Raji (cell line): Measurements from ENCODE around the gene INTS7.

Experiments
- POLR2A ChIP-seq: IDR thresholded peaks from 2 replicates; pipeline ENCODE4 v1.6.1; 2011; ENCODE audit warnings: low read depth, low read length, control low read depth; ENCODE audit not compliant: insufficient read depth

Gene INTS7

DNA sequence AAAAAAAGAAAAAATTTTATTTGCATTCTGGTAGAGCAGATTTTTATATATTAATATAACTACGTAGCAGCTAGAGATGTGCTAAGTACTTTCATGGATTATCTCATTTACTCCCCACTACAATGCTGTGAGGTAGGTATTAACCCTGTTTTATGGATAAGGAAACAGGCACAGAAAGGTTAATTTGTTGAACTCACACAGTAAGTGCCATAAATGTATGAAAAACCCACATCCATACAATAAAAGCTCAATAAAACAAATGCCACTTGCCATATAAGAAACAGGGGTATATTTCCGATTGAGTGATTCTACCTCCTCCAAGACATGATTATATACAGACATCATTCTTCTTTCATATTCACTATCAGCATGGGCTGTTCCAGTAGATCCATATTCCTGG, 83.1 kb downstream of the INTS7 start:
- TF ChIP-seq POLR2A = no peak

GRCh38 chr1:211951856-211952255, 83.5 kb downstream of the INTS7 start:
- TF ChIP-seq POLR2A = no peak

GRCh38 chr1:211948377-211948776, 87.0 kb downstream of the INTS7 start:
- TF ChIP-seq POLR2A = no peak

DNA sequence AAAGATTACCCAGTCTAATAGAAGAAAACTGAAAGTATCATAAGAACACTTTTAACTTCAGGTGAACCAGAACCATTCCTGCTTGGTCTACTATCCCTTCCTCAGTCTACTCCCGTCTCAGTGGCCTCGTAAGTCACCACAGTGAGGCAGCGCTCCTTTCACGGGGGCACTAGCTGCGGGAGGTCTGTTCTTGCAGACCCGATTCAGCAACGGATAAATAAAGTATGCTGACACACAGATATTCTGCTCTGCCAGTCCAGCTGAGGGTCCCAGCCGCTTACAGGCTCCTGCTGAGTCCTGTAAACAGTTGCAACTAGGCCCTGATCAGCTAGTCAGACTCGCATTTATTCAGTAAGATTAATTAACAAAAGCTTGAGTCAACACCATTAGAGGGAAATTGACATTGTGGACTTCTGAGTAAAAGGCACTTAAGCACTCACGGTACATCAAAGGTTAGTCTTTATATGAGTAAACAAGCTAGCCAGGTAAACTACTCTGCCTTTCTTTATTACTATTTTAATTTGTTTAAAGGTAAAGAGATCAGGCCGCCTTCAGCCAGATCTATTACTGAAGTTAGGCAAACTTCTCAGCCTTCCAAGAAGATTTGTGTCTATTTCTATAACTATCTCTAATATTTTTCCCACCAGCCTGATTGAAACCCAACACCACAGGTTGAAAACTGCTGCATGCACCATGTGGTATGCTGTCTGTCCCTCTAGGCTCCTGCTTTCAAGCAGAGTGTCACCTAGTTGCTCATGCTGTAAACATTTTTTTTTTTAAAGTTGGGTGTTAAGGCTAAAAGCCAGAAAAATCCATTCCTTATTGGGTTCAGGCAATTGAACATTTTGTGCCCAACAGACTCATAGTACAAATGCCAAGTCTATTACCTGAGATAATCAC, 87.7 kb downstream of the INTS7 start:
- no peak for TF ChIP-seq POLR2A

- no peak for TF ChIP-seq POLR2A
Measured at GRCh38 chr1:211944733-211945500, 90.4 kb downstream of the INTS7 start.

- TF ChIP-seq POLR2A = no peak
Measured at GRCh38 chr1:211942583-211942982, 92.8 kb downstream of the INTS7 start.

DNA sequence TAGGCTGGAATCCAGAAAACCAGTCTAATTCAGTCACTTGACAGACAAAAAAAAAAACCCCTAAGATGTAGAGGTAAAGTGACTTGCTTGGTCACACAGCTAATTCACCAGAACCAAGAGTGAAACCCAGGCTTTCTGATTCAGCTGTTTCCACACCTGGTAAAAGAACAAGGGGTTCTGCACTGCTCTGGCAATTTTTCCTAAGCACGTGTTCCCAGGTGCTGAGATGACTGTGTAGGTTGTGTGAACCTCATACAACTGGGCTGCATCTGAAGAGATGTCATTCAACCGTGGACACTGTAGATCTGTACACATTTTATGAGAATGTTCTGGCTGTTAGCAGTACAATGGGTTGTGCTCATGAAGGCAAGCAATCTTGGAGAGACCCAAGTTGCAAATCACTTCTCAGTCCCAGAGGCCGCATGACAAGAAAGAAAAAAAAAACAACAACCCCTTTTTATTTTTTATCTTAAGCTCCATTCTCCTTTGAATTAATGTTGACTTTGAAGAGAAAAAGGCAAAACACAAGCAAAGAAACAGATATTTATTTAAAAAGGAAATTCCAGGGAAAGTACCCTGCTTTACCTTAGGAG, 95.4 kb downstream of the INTS7 start:
- no peak for TF ChIP-seq POLR2A

- TF ChIP-seq POLR2A = no peak
Measured at GRCh38 chr1:211938561-211938997, 96.8 kb downstream of the INTS7 start.

GRCh38 chr1:211935448-211935970, 99.8 kb downstream of the INTS7 start:
- TF ChIP-seq POLR2A = no peak

GRCh38 chr1:211933946-211934714, 101.2 kb downstream of the INTS7 start:
- TF ChIP-seq POLR2A = no peak

DNA sequence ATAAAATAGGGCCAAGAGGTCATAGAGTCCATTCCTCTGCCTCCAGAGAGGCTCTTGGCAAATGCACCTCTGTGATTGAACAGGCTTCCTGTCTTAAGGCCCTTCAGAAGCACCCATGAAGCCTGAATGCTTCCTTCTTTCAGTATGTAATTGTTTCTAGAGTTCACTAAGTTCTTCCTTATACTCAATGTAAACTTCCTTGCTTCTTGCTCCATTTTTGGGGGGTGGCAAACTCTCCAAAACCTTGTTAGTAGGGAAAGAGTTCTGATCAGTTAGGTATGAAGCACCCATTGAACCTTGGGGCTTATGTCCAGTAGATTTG, 102.5 kb downstream of the INTS7 start:
- no peak for TF ChIP-seq POLR2A

- no peak for TF ChIP-seq POLR2A
Measured at GRCh38 chr1:211932231-211932932, 103.0 kb downstream of the INTS7 start.

DNA sequence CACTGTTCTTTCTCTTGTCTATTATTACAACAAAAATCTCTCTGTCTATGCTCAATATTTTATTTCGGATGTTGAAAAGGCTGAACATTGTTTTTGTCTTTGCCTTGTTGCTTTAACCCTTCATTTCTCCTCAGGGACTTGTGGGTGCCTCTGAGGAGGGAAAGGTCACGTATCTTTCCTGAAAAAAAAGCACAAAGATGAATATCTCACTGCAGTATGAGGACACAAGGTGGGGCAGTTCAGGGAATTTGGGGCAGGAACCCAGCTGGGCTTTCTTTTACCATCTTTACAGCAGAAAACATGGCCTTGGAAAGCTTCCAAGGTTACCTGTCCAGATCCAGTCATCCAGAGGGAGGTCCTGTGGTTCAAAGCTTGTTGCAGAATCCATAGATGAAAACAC, 105.7 kb downstream of the INTS7 start:
- TF ChIP-seq POLR2A = no peak

DNA sequence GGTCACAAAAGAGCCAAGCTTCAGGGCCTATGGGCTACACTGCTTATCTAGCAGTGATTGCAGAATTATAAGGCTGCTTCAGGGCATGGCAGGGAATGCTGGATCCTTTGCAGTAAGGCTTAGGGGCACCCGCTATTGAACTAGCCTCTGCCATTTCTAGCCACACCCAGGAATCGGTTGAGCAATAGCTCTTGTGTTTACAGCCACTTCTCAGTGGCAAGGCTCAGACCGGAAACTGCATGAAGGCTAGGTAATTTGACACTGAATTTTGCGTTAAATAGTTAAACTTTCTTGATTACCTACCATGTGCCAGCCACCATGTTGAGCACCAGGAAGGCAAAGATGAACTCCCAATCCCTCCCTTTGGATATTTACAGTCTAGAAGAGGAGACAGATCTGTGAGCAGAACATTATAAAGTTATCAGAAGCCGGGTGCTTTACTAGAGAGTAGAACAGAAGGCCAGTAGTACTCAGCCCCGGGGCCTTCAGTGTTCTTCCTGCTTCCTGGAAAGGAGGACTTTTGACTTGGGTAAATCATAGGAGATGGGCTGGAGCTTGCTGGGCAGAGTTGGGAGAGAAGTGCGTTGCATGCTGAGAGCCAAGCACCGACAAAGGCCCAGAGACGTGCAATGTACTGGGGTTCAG, 106.2 kb downstream of the INTS7 start:
- TF ChIP-seq POLR2A = no peak
